Endothelial cell of umbilical vein (primary cell): ENCODE measurements around the gene RAD9A. TPM values are rescaled to one million over a fixed set of nuclear protein-coding genes. Genes with fewer than 3 reads are reported as not detected.

Experiments
- BruUV-seq: library from RNA; stranded (reverse); fragments of 400-500 nt; replicated peaks from 2 replicates; lab custom pipeline; 2021; lab: Mats Ljungman, UMichigan
- CTCF ChIA-PET: fragments of 300-600, 350-600 bp; sonication (Branson Sonifier 250); formaldehyde crosslinking; loops from one replicate; lab custom pipeline; 2021; ENCODE audit warnings: antibody characterized with exemption, inconsistent platforms; lab: Charles Lee
- POLR2A ChIA-PET: fragments of 300-600, 350-600 bp; sonication (Branson Sonifier 250); formaldehyde crosslinking; loops from one replicate; lab custom pipeline; 2021; ENCODE audit warnings: antibody characterized with exemption, inconsistent platforms; lab: Charles Lee
- DNase-seq: peaks from one replicate; pipeline ENCODE4 v3.0.0-alpha.2; 2011; ENCODE audit warnings: low read depth, low spot score
- FAIRE-seq: peaks from 2 replicates; lab custom pipeline; 2011; peaks lifted over from hg19 to GRCh38; lab: Jason Lieb, UNC
- H2AFZ ChIP-seq: 2 replicates; pipeline ENCODE4 v1.6.0; 2012; ENCODE audit warnings: low read depth, low read length, control low read depth, inconsistent platforms
- H3K27ac ChIP-seq: 2 replicates; pipeline ENCODE4 v1.5.1; 2011; ENCODE audit warnings: low read depth, mild to moderate bottlenecking, control low read depth, low read length, moderate library complexity; ENCODE audit not compliant: insufficient read depth
- H3K27me3 ChIP-seq, 2 experiments: 2 replicates each; pipeline versions ENCODE4 v1.6.0 to v1.6.1; 2011; ENCODE audit warnings: low read length in 2 of 2, mixed read lengths in 1 of 2; ENCODE audit not compliant: control insufficient read depth in 2 of 2, insufficient read depth in 2 of 2
- H3K36me3 ChIP-seq, 2 experiments: 2 replicates in 1 of 2; 3 replicates in 1 of 2; pipeline ENCODE4 v1.5.1; 2011; ENCODE audit warnings: low read length in 2 of 2, mild to moderate bottlenecking in 1 of 2, moderate library complexity in 1 of 2; ENCODE audit not compliant: control insufficient read depth in 2 of 2, insufficient read depth in 2 of 2; ENCODE audit errors: extremely low read depth in 1 of 2
- H3K4me1 ChIP-seq: 3 replicates; pipeline ENCODE4 v1.5.1; 2011; ENCODE audit warnings: mild to moderate bottlenecking, low read length; ENCODE audit not compliant: control insufficient read depth, insufficient read depth; ENCODE audit errors: extremely low read depth
- H3K4me2 ChIP-seq: 2 replicates; pipeline ENCODE4 v1.6.1; 2011; ENCODE audit warnings: low read length, control low read depth, mixed read lengths; ENCODE audit not compliant: insufficient read depth
- H3K4me3 ChIP-seq, 3 experiments: fragments of 200-600 bp in 1 of 3; sonication (generic), shearing (Covaris generic) in 1 of 3; replicated peaks in 1 of 3; 2 replicates each; pipeline ENCODE4 v1.5.1; 2011 to 2016; ENCODE audit warnings: control low read depth in 3 of 3, low read length in 3 of 3, mild to moderate bottlenecking in 2 of 3, inconsistent platforms in 1 of 3, low read depth in 1 of 3, moderate library complexity in 1 of 3; ENCODE audit not compliant: insufficient read depth in 1 of 3
- H3K79me2 ChIP-seq: 2 replicates; pipeline ENCODE4 v1.6.0; 2012; ENCODE audit warnings: low read length, inconsistent platforms; ENCODE audit not compliant: control insufficient read depth, insufficient read depth
- H3K9ac ChIP-seq: replicated peaks from 2 replicates; pipeline ENCODE3; 2011; ENCODE audit warnings: low read length, control low read depth; ENCODE audit not compliant: insufficient read depth; ENCODE audit errors: extremely low read depth
- H3K9me1 ChIP-seq: replicated peaks from 3 replicates; pipeline ENCODE4 v1.6.0; 2011; ENCODE audit warnings: mild to moderate bottlenecking, low read length; ENCODE audit not compliant: control insufficient read depth, insufficient read depth; ENCODE audit errors: extremely low read depth
- H3K9me3 ChIP-seq: replicated peaks from 2 replicates; pipeline ENCODE4 v1.5.1; 2012; ENCODE audit warnings: low read length, inconsistent platforms; ENCODE audit not compliant: control insufficient read depth, insufficient read depth
- H4K20me1 ChIP-seq: replicated peaks from 2 replicates; pipeline ENCODE3; 2011; ENCODE audit warnings: mild to moderate bottlenecking, low read length; ENCODE audit not compliant: control insufficient read depth, insufficient read depth; ENCODE audit errors: extremely low read depth
- CTCF ChIP-seq, 2 donors: IDR thresholded peaks; 1 replicate in 1 of 2; 2 replicates in 1 of 2; pipeline ENCODE4 v1.5.1; 2011; ENCODE audit warnings: low read length in 2 of 2, mild to moderate bottlenecking in 2 of 2, moderate library complexity in 2 of 2, control low read depth in 1 of 2, inconsistent platforms in 1 of 2, low read depth in 1 of 2; ENCODE audit not compliant: insufficient read depth in 1 of 2; ENCODE audit errors: extremely low read depth in 1 of 2
- EZH2 ChIP-seq: IDR thresholded peaks from 2 replicates; pipeline ENCODE4 v1.6.1; 2012; ENCODE audit warnings: borderline replicate concordance, low read depth, mild to moderate bottlenecking, moderate library complexity, low read length, inconsistent platforms; ENCODE audit not compliant: severe bottlenecking
- JUN ChIP-seq: IDR thresholded peaks from 2 replicates; pipeline ENCODE4 v1.6.1; 2011; ENCODE audit warnings: borderline replicate concordance, low read depth; ENCODE audit not compliant: insufficient read length, insufficient read depth
- POLR2AphosphoS5 ChIP-seq: IDR thresholded peaks from 2 replicates; pipeline ENCODE4 v1.6.1; 2012; ENCODE audit warnings: low read depth, mild to moderate bottlenecking, control low read depth, low read length, moderate library complexity; ENCODE audit not compliant: insufficient read depth
- dilution Hi-C: fragments of 300-500 bp; cut with MboI; formaldehyde crosslinking; loops from one replicate; pipeline ENCODE4 v1.15.0; 2019; ENCODE audit warnings: low sequenced_read_pairs; ENCODE audit not compliant: extremely low pct_ligation_motif_present
- intact Hi-C: fragments of 100-400 bp; cut with micrococcal nuclease; formaldehyde crosslinking; loops from one replicate; pipeline ENCODE4 v1.10.0; 2022
- polyA plus RNA-seq, 4 experiments: library from polyadenylated mRNA; depleted of rRNA in 3 of 4; stranded (reverse) in 3 of 4; unstranded in 1 of 4; fragments of >200 nt; gene quantifications; 2 replicates each; pipeline versions ENCODE4 v1.2.1 to v1.2.3, GENCODE V29; 2011 to 2012; ENCODE audit warnings: missing spikeins in 1 of 4
- total RNA-seq: library from RNA; stranded (reverse); gene quantifications from 2 replicates; pipeline ENCODE4 v1.2.3, GENCODE V29; 2021

RAD9A gene
- total and polyA plus RNA-seq, 2 donors (not counting 3 experiments of a cell fraction or from before 2014, with no cell fraction given): 18.4 to 22.2 TPM

GRCh38 chr11:67431346-67432249 is 39.8 kb downstream of the RAD9A start:
- H3K27ac ChIP-seq: no peak overlapping the region
- CTCF ChIA-PET: no interaction called here
- no peaks in the 10 kb centered on the region for H3K27me3 ChIP-seq
- peaks cover 10% of the 10 kb centered on the region for H3K79me2 ChIP-seq
- no peak overlapping the region for H3K4me2 ChIP-seq
- H3K4me1 ChIP-seq: no peaks in the 10 kb centered on the region
- H3K4me3 ChIP-seq: no peak overlapping the region
- no peaks in the 10 kb centered on the region for H4K20me1 ChIP-seq
- intact Hi-C loops (no loop called here), dilution Hi-C loops (no loop called here)
- no peaks in the 10 kb centered on the region for H3K9me1 ChIP-seq
- no peaks in the 10 kb centered on the region for H3K9me3 ChIP-seq
- H3K36me3 ChIP-seq: peaks cover 0 to 31% of the 10 kb centered on the region in 2 experiments
- DNase-seq (no peak), FAIRE-seq (no peak)
- no peak overlapping the region for H2AFZ ChIP-seq
- TF ChIP-seq CTCF (IDR thresholded peaks at IDR 0.05; ENCODE audit: extremely low read depth in 1 of 2, insufficient read depth in 1 of 2, low read depth in 1 of 2, low read length in 2 of 2): no peak
- TF ChIP-seq JUN: no peak
- no peak for TF ChIP-seq POLR2AphosphoS5
- TF ChIP-seq EZH2: no peak
- BruUV-seq: no TSS peak
- POLR2A ChIA-PET: no interaction called here
- H3K9ac ChIP-seq: no peak overlapping the region
